Glutamatergic neuron (in vitro differentiated cells): ENCODE measurements around the gene LGALS3BP. TPM values are rescaled to one million over a fixed set of nuclear protein-coding genes. Genes with fewer than 3 reads are reported as not detected.
A peak's percentile ranks its signal among the peaks of the same experiment; 100 is the strongest.

ENCODE experiments used
- DNase-seq: peaks from one replicate; pipeline ENCODE4 v3.0.0; 2022
- H3K27ac Mint-ChIP-seq: one replicate; pipeline ENCODE4 v1.8.0; 2020; ENCODE audit warnings: mild to moderate bottlenecking, mixed read lengths, inconsistent platforms; ENCODE audit not compliant: unreplicated experiment
- H3K27me3 Mint-ChIP-seq: one replicate; pipeline ENCODE4 v1.8.0; 2020; ENCODE audit warnings: mild to moderate bottlenecking, moderate library complexity, mixed read lengths, inconsistent platforms; ENCODE audit not compliant: unreplicated experiment
- H3K36me3 Mint-ChIP-seq: one replicate; pipeline ENCODE4 v1.8.0; 2020; ENCODE audit warnings: mild to moderate bottlenecking, mixed read lengths, inconsistent platforms; ENCODE audit not compliant: unreplicated experiment
- H3K4me1 Mint-ChIP-seq: one replicate; pipeline ENCODE4 v1.8.0; 2020; ENCODE audit warnings: mild to moderate bottlenecking, low read depth, mixed read lengths, inconsistent platforms; ENCODE audit not compliant: unreplicated experiment
- H3K4me3 Mint-ChIP-seq: one replicate; pipeline ENCODE4 v1.8.0; 2020; ENCODE audit warnings: mild to moderate bottlenecking, mixed read lengths, inconsistent platforms; ENCODE audit not compliant: unreplicated experiment
- H3K9me3 Mint-ChIP-seq: one replicate; pipeline ENCODE4 v1.8.0; 2020; ENCODE audit warnings: mild to moderate bottlenecking, moderate library complexity, mixed read lengths, inconsistent platforms; ENCODE audit not compliant: unreplicated experiment
- CTCF ChIP-seq: fragments of 200-600 bp; sonication (generic); IDR thresholded peaks from one replicate; pipeline ENCODE4 v1.5.0; 2021; ENCODE audit not compliant: partially characterized antibody, unreplicated experiment
- total RNA-seq: library from RNA; stranded (reverse); fragmentation: NEBNext Ultra II Directional; extraction: Animal tissue kit (Norgen Biotek cat#: 25700); gene quantifications from one replicate; pipeline ENCODE4 v1.2.1, GENCODE V29; 2021; ENCODE audit not compliant: unreplicated experiment

Gene LGALS3BP
- total RNA-seq, 1 donor from 2014 or later, result 30.3 TPM

GRCh38 chr17:78980624-78980972, 875 bp upstream of the LGALS3BP start:
- H3K4me1 Mint-ChIP-seq, result peaks cover 4% of the 10 kb centered on the region
- DNase-seq, result no peak
- no peak overlapping the region for H3K4me3 Mint-ChIP-seq
- H3K27ac Mint-ChIP-seq, result no peak overlapping the region
- H3K36me3 Mint-ChIP-seq, result no peaks in the 10 kb centered on the region
- H3K27me3 Mint-ChIP-seq, result peaks cover 1% of the 10 kb centered on the region
- peaks cover 1% of the 10 kb centered on the region for H3K9me3 Mint-ChIP-seq
- TF ChIP-seq CTCF, result no peak

- Mint-ChIP-seq H3K9me3 (peaks cover 5% of the 10 kb centered on the region), H3K4me1 (peaks cover 14% of the 10 kb centered on the region), H3K36me3 (no peaks in the 10 kb centered on the region), H3K27ac (no peak overlapping the region), H3K4me3 (no peak overlapping the region), H3K27me3 (peaks cover 10% of the 10 kb centered on the region)
- no peak for DNase-seq
- no peak for TF ChIP-seq CTCF
Observed at GRCh38 chr17:78977997-78978973, 1.4 kb downstream of the LGALS3BP start.

- Mint-ChIP-seq H3K36me3 (no peaks in the 10 kb centered on the region), H3K4me3 (no peak overlapping the region), H3K27me3 (peaks cover 10% of the 10 kb centered on the region), H3K9me3 (peaks cover 5% of the 10 kb centered on the region), H3K27ac (no peak overlapping the region), H3K4me1 (peaks cover 14% of the 10 kb centered on the region)
- DNase-seq, result no peak
- no peak for TF ChIP-seq CTCF
Observed at GRCh38 chr17:78977681-78977943, 2.1 kb downstream of the LGALS3BP start.

GRCh38 chr17:78976907-78977680, 2.6 kb downstream of the LGALS3BP start:
- no peak overlapping the region for H3K27ac Mint-ChIP-seq
- peaks cover 12% of the 10 kb centered on the region for H3K27me3 Mint-ChIP-seq
- peak overlapping the region; percentile 25 for H3K4me3 Mint-ChIP-seq
- no peak for TF ChIP-seq CTCF
- DNase-seq, result no peak
- no peaks in the 10 kb centered on the region for H3K36me3 Mint-ChIP-seq
- H3K4me1 Mint-ChIP-seq, result peaks cover 17% of the 10 kb centered on the region
- peaks cover 5% of the 10 kb centered on the region for H3K9me3 Mint-ChIP-seq
